ENCODE data around the gene KLHL29.

Gene KLHL29

GRCh38 chr2:23547725-23548124 lies 162.7 kb downstream of the KLHL29 start:
- DNase-seq, result no peak
- intact Hi-C loops (cut with DNase I), result no loop called here

DNA sequence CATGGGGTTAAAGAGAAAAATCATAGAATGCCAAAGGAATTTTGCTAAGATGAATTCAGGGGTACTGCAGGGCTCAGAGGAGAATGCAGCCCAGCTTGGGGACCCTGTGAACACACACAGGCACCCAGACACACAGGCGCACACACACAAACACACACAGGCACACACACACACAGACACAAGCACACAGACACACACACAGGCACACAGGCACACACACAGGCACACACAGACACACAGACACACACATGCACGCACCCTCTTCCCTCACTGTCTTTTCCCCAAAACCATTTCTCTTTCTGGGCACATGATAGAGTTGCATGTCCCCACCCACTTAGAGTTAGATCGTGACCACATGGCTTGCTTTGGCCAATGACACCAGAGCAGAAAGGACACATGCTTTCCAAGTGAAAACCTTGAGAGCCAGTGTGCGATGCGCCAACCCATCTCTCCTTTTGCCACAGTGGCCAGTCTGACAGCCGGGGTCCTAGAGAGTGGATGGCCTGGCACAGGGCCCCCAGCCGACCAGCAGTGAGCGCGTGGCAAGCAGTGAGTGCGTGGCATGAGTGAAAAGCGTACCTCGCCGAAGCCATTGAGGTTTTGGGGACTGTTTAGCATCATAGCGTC lies 163.3 kb downstream of the KLHL29 start:
- intact Hi-C loops (cut with DNase I), result no loop called here
- no peak for DNase-seq

- intact Hi-C loops (cut with DNase I), result no loop called here
- no peak for DNase-seq
Observed at GRCh38 chr2:23549051-23549450, 164.1 kb downstream of the KLHL29 start.

DNA sequence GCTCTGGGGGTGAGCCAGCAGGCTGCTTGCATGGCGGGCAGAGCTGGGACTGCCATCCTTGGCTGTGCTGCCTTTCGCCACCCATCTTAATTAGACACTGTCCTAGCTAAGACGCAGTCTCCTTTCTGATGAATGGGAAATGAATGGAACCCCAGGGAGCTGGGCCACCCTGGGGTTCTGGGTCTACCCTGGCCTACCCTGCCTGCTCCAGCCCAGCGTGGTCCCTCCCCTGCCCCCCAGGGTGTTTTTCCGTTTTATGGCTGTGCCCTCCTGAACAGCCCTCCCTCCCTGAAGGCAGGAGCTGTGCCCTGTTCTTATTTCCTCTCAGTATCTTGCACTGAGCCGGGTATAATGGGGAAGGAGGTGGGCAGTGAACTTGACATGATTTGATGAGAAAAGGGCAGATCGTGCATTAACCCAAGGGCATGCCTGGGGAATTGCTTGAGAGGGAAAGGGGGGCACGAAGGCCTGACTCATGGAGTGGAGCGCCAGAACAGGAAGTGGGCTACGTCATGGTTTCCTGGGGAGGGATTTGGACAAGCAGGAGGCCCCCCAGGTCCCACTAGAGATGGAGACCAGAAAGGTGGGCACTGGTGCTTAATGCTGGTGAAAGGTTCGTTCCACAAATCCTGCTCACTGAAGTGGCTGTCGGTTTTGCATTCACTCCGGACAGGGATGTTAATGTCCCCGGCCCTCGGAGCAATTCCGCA lies 165.0 kb downstream of the KLHL29 start:
- intact Hi-C loops (cut with DNase I), result no loop called here
- no peak for DNase-seq

- intact Hi-C loops (cut with DNase I), result no loop called here
- DNase-seq, result peak in 20 of 42 donors; percentile 30 to 75 (median 47)
Observed at GRCh38 chr2:23550553-23550952, 165.6 kb downstream of the KLHL29 start.

- intact Hi-C loops (cut with DNase I), result no loop called here
- DNase-seq, result no peak
Observed at GRCh38 chr2:23551875-23552274, 166.9 kb downstream of the KLHL29 start.

GRCh38 chr2:23553561-23553960 lies 168.6 kb downstream of the KLHL29 start:
- no peak for DNase-seq
- intact Hi-C loops (cut with DNase I), result no loop called here

DNA sequence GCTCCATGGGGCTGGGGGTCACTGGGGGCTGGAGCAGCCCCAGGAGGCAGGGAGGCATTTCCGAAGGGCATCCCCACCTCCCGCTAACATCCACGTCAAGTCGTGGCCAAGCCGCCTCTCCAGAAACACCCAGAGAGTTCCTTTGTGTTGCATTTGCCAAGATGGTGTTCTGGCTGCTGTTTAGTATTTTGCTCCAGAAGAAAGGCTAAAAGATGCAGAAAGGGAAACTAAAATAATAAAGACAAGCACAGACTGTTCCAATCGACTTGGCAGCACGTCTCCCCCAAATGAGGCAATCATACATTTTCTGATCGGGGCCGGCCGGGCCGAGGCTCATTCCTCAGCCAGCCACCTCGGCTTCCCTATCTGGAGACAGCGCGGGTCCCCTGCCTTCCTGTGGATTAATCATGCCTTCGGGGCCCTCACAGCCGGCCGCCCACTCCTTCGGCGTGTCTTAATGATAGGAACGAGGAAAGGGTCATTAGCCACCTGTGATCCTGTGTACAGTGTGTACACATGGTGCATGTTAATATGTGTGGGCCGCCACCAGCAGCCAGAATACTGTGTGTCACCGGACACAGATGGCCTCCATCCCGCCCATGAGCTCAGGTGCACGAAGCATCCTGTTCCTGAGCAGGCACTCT lies 169.2 kb downstream of the KLHL29 start:
- intact Hi-C loops (cut with DNase I), result no loop called here
- peak in 1 of 42 donors; percentile 55 for DNase-seq

- intact Hi-C loops (cut with DNase I), result no loop called here
- DNase-seq, result no peak
Observed at GRCh38 chr2:23555944-23556343, 171.0 kb downstream of the KLHL29 start.

DNA sequence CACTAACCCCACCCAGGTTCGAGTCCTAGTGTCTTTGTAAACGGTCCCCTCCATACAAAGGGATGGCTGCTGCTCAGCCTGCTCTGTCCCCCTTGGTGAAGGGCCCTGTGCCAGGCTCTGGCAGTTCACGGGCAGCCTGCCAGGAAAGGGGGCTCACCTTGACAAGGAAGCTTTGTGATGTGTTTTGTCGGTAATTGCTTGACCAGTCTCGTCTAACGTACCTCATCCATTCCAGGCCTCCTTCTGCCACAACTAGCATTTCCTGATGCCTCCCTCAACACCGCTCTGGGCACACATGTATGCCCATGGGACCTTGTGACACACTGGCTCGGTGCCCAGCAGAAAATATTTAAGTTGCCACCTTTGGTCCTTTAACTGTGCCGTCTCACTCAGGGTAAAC lies 171.9 kb downstream of the KLHL29 start:
- intact Hi-C loops (cut with DNase I), result no loop called here
- no peak for DNase-seq

- no peak for DNase-seq
- intact Hi-C loops (cut with DNase I), result no loop called here
Observed at GRCh38 chr2:23557455-23557854, 172.5 kb downstream of the KLHL29 start.

- intact Hi-C loops (cut with DNase I), result loop anchor here (10.0 kb wide), 1 partner anchor 175 kb away; the partner anchor contains the start of gene KLHL29
- DNase-seq, result peak in 15 of 42 donors; percentile 25 to 78 (median 41)
Observed at GRCh38 chr2:23559561-23560239, 174.7 kb downstream of the KLHL29 start.

DNA sequence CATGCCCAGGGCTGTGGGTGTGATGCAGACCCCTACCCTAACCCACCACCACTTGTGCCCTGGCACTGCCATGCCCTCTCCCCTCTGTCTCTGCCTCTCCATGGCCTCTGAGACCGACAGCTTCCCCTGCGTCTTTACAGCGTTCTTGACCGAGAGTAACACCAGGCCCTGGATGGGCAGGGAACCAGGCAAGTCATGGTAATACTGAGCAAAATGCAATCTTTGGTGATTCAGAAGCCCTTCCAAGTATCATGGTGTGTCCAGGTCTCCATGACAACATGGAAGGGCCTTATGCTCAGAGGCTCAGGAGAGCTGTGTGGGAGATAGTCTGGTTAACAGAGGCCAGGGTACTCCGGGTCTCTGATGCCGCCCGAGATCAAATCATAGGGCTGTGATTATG lies 176.1 kb downstream of the KLHL29 start:
- intact Hi-C loops (cut with DNase I), result loop anchor here (10.0 kb wide), 1 partner anchor 176 kb away; the partner anchor contains the start of gene KLHL29
- peak in 1 of 42 donors; percentile 61 for DNase-seq

- intact Hi-C loops (cut with DNase I), result loop anchor here (10.0 kb wide), 1 partner anchor 177 kb away; the partner anchor contains the start of gene KLHL29
- DNase-seq, result no peak
Observed at GRCh38 chr2:23561544-23561943, 176.6 kb downstream of the KLHL29 start.

- intact Hi-C loops (cut with DNase I), result loop anchor here (10.0 kb wide), 1 partner anchor 177 kb away; the partner anchor contains the start of gene KLHL29
- no peak for DNase-seq
Observed at GRCh38 chr2:23562143-23562542, 177.2 kb downstream of the KLHL29 start.

DNA sequence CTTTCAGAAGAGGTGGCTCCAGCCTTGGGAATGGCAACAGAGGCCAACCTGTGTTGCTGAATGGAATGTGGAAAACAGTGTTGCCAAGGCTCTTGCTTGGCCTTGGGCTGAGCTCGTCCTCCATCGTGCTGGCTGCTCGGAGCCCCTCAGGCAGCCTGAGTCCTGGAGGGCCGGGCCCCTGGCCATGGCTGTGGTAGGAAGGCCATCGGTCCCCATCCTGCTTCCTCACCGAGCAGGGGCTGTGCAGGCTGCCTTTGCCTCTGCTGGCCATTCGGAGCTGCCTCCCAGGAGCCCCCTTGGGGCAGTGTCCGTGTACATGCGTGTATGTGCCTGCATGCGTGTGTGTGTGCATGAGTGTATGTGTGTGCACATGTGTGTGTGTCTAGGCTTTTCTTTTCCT lies 178.2 kb downstream of the KLHL29 start:
- no peak for DNase-seq
- intact Hi-C loops (cut with DNase I), result loop anchor here (10.0 kb wide), 1 partner anchor 178 kb away; the partner anchor contains the start of gene KLHL29

GRCh38 chr2:23563673-23564614 lies 179.0 kb downstream of the KLHL29 start:
- peak in 29 of 42 donors; percentile 40 to 76 (median 59) for DNase-seq
- intact Hi-C loops (cut with DNase I), result loop anchor here (10.0 kb wide), 1 partner anchor 179 kb away; the partner anchor contains the start of gene KLHL29

DNA sequence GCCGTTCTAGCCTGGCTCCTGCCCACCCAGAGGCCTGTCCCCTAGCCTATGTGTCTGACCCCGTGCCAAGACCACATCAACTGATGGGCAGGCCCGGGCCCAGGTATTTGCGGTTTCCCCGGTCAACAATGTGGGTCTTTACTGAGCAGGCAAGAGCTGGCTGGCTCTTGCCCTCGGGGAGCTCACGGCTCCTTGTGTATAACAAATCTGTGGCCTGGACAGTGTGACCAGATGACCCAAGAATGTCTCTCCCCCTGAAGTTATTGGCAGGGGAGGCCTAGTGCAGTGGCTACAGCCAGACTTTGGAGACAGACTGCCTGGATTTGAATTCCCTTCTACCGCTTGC lies 179.6 kb downstream of the KLHL29 start:
- intact Hi-C loops (cut with DNase I), result loop anchor here (10.0 kb wide), 1 partner anchor 180 kb away; the partner anchor contains the start of gene KLHL29
- no peak for DNase-seq

All from head of caudate nucleus (tissue), 42 donors.